Endothelial cell of umbilical vein (primary cell): ENCODE measurements around the gene UGT8.

Source experiments
- MAX ChIP-seq: IDR thresholded peaks from 2 replicates; pipeline ENCODE4 v1.6.1; 2011; ENCODE audit not compliant: insufficient read depth, insufficient read length
- TF ChIP-seq, protein P1 (sequence below), 2 donors: IDR thresholded peaks; 1 replicate in 1 of 2; 2 replicates in 1 of 2; pipeline ENCODE4 v1.5.1; 2011; ENCODE audit warnings: low read length in 2 of 2, mild to moderate bottlenecking in 2 of 2, moderate library complexity in 2 of 2, control low read depth in 1 of 2, inconsistent platforms in 1 of 2, low read depth in 1 of 2; ENCODE audit not compliant: insufficient read depth in 1 of 2; ENCODE audit errors: extremely low read depth in 1 of 2

DNA sequence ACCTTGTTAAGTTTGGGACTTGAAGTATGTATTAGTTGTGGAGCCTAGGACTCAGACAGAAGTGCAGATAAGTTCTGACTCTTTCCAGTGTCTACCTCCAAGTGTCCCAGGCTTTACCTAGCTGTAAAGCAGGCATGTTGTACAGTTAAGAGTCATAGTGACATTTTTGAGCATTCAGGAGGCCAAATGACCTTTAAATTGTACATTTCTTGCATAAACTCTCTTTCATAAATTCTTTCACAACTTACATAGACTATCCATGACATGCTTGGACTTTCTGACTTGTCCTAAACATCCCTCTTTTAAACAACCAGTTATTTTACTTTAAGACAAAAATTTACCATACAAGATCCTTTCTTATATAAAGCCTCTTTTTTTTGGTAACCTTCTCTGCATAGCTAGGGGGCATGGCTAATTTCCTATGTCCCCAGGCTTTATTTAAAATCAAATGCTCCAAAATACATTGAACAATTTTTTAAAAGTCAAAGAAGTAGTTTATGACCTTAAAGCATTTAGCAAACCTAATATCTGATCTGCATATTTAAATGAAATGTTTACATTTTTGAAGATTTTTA is 40.1 kb upstream of the UGT8 start:
- TF ChIP-seq, protein P1, sequence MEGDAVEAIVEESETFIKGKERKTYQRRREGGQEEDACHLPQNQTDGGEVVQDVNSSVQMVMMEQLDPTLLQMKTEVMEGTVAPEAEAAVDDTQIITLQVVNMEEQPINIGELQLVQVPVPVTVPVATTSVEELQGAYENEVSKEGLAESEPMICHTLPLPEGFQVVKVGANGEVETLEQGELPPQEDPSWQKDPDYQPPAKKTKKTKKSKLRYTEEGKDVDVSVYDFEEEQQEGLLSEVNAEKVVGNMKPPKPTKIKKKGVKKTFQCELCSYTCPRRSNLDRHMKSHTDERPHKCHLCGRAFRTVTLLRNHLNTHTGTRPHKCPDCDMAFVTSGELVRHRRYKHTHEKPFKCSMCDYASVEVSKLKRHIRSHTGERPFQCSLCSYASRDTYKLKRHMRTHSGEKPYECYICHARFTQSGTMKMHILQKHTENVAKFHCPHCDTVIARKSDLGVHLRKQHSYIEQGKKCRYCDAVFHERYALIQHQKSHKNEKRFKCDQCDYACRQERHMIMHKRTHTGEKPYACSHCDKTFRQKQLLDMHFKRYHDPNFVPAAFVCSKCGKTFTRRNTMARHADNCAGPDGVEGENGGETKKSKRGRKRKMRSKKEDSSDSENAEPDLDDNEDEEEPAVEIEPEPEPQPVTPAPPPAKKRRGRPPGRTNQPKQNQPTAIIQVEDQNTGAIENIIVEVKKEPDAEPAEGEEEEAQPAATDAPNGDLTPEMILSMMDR (IDR thresholded peaks at IDR 0.05; ENCODE audit: extremely low read depth in 1 of 2, insufficient read depth in 1 of 2, low read depth in 1 of 2, low read length in 2 of 2): no peak
- TF ChIP-seq MAX: no peak
